Fibroblast of lung (primary cell): Measurements from ENCODE around the gene CNKSR3.

Experiments used
- CTCF ChIP-seq, 2 donors: IDR thresholded peaks in 1 of 2; conservative IDR thresholded peaks in 1 of 2; 1 replicate in 1 of 2; 2 replicates in 1 of 2; pipeline ENCODE4 v1.5.1; 2011 to 2012; ENCODE audit warnings: low read length in 2 of 2, control low read depth in 1 of 2, inconsistent platforms in 1 of 2, low read depth in 1 of 2, mild to moderate bottlenecking in 1 of 2
- EZH2 ChIP-seq: IDR thresholded peaks from 2 replicates; pipeline ENCODE4 v1.5.1; 2012; ENCODE audit warnings: low read length, control low read depth, mild to moderate bottlenecking; ENCODE audit errors: missing control alignments

DNA sequence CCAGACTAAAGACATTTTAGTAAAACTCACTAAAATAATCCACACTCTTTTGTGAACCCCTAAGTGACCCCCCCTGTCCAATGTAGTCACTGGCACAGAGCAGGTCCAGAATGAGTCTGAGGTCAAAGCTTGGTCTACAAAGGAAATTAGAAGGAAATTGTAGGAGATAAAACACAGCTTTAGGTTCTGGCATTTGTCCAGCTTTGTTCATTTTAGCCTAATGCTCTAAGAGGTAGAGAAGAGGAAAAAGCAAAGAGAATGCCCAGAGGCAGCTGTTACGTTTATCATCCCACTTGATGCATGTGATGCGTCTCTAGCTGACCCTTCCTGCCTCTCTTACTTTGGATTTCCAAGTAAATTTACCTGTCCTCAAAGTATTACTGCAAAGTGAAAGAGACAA, 62.5 kb downstream of the CNKSR3 start:
- TF ChIP-seq CTCF (conservative IDR thresholded peaks at IDR 0.05 in 1 of 2, IDR thresholded peaks at IDR 0.05 in 1 of 2; ENCODE audit: low read depth in 1 of 2, low read length in 2 of 2): no peak
- TF ChIP-seq EZH2: no peak
